ENCODE data around the gene ATG9B.
"Not testable (repeated sequence)": the region's sequence is repeated elsewhere in the genome, so short reads cannot be mapped to it uniquely, and the experiment has no call there.

The ATG9B gene

DNA sequence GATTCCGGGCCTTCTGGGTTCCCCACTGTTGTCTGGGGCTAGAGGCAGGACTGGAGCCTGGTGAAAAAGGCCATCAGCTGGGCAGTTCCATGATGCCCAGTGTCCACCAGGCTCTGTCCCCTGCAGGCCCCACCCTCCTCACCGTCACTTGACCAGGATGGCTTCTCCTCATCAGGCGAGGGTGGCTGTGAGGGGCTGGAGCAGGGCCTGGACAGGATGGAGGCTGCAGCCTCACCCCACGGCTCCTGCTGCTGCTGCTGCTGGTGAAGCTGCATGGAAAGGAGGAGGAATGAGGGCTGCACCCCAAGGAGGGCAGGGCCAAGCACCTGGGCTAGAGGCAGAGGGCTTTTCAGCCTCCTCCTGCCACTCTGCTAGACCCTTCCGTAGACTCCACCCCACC lies 8.3 kb downstream of the ATG9B start:
- no peak for ATAC-seq

DNA sequence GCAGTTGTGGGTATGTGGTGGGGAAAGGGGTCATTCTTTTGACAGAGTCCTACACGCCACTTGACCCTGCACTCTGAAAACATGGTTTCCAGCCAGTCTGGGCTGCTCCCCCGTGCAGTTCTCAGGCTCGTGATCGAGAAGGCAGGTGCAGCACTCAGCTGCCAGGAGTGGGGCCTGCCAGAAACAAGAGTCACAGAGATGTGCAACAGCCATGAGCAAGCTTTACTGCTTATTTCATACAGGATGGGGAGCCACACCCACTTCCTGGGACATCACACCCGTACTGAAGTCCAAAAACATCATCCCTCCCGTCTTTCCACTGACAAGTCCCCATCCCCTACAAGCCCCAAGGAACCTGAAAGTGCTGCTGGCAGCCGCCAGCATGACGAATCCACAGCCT lies 9.3 kb downstream of the ATG9B start:
- peak in 1 of 2 donors; percentile 12 for ATAC-seq

DNA sequence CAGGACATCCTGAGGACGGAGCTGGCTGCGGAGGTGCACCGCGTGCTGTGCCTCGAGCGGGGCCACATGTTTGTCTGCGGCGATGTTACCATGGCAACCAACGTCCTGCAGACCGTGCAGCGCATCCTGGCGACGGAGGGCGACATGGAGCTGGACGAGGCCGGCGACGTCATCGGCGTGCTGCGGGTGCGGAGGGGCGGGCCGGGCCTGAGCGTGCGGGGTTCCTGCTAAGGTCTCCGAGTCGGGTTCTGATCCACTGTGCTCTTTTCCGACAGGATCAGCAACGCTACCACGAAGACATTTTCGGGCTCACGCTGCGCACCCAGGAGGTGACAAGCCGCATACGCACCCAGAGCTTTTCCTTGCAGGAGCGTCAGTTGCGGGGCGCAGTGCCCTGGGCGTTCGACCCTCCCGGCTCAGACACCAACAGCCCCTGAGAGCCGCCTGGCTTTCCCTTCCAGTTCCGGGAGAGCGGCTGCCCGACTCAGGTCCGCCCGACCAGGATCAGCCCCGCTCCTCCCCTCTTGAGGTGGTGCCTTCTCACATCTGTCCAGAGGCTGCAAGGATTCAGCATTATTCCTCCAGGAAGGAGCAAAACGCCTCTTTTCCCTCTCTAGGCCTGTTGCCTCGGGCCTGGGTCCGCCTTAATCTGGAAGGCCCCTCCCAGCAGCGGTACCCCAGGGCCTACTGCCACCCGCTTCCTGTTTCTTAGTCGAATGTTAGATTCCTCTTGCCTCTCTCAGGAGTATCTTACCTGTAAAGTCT lies 10.4 kb downstream of the ATG9B start:
- ATAC-seq = peak; percentile 50 to 54

DNA sequence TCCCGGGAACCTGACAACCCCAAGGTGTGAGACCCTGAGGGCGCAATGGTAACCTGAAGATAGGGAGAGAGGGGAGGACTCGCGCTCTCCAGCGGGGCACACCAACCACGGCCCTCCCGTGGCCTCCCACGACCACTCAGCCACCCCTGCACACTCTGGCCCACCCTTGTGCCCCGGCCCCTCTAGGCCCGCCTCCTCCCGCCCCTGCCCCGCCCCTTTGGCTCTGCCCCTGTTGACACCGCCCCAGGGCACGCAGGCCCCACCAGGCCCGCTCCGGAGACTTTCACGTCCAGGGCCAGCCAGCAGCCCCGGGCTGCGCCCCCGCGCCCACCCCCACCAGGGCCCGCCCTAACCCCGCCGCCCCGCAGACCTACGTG lies 10.9 kb downstream of the ATG9B start:
- ATAC-seq = peak; percentile 1 to 4

DNA sequence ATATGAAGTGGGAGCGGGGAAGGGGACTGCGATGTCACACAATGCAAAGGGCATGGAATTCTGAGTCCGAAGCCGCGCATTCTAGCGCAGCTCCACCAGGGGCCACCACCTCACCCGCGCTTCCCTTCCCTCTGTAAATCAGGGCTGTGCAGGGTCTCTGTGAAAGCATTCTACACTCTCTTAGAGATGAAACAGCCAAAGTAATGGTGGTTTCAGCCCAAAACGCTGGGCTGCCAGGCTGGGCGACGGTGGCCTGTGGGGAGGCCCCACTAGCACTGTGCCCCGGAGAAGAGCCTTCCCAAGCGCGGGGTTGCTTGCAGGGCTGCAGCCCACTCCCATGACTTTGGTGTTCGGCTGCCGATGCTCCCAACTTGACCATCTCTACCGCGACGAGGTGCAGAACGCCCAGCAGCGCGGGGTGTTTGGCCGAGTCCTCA lies 11.4 kb downstream of the ATG9B start:
- no peak for ATAC-seq

DNA sequence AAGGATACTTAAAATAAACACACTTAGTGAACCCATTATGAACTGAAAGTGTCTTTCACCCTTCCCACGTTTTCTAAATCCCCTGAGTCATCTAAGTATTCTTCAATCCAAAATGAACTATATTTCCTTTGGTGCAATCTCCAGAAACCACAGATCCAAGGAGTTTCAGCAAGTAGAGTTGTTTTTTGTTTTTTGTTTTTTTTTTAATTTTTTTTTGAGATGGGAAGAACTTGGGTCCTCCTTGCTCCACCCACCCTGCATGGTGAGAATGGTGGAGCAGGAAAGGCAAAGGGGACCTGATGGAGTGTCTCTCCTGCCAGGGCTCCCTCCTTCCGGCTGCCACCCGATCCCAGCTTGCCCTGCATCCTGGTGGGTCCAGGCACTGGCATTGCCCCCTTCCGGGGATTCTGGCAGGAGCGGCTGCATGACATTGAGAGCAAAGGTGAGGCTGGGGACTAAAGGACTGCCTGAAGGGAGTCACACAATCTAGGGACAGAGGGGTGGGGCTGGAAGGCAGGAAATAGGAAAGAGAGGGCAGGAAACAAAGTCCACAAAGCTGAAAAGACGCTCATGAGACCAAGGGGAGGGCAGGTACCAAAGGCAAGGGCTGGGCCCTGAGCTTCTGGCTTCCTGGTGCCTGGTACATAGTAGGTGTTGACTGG lies 12.1 kb downstream of the ATG9B start:
- ATAC-seq = no peak

DNA sequence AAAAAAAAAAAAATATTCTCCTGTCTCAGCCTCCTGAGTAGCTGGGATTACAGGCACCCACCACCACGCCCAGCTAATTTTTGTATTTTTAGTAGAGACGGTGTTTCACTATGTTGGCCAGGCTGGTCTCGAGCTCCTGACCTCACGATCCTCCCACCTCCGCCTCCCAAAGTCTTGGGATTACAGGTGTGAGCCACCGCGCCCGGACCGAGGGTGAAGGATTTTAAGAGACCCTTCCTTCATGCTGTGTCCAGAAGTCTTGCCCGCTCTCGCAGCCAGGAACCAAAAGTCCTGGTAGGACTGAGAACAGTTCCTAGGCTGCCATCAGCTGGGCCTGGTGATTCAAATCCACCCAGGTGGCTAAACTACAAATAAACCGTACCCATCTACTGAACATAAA lies 12.7 kb downstream of the ATG9B start:
- ATAC-seq = not testable (repeated sequence)

DNA sequence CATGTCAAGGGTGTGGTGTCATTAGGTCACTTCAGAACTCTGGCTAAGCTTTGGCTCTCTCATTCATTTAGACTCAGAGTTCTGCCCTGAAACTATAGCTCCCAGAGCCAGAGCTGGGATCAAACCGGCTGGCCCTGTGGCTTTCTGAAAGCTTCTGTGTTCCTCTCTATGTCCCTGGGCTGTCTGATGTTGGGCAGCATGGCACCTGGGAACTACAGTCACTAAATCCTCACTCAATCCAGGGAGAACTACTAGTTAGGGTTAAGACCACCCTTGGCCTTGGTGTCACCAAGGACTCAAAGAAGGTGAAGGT lies 13.2 kb downstream of the ATG9B start:
- no peak for ATAC-seq

DNA sequence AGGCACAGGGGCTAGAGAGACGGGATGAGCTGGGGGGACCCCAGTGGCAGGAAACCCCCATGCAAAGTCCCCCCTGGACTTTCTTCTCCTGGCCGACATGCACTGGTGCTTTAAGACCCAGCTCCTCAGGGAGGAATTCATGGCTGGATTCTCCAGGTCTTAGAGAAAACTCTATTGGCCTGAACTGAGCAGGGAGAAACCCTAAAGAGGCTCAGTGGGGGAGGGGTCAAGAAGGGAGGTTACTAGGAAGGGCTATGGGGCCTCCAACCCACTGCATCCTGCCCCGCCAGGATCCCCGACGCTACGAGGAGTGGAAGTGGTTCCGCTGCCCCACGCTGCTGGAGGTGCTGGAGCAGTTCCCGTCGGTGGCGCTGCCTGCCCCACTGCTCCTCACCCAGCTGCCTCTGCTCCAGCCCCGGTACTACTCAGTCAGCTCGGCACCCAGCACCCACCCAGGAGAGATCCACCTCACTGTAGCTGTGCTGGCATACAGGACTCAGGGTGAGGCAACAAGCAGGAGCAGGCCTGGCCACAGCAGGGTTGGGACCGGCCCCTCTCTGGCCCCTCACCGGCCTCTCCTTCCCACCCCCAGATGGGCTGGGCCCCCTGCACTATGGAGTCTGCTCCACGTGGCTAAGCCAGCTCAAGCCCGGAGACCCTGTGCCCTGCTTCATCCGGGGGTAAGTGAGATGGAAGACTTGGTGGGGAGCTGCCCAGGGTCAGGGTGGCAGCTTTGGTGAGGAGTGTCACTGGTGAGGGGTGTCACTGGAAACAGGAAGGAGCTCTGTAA lies 13.8 kb downstream of the ATG9B start:
- peak in 1 of 2 donors; percentile 11 for ATAC-seq

DNA sequence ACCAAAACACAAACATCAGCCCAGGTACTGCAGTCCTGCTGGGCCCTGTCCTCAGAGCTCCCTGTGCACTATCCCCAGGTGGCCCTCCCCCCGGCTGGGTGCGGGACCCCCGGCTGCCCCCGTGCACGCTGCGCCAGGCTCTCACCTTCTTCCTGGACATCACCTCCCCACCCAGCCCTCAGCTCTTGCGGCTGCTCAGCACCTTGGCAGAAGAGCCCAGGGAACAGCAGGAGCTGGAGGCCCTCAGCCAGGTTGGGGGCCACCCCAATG lies 14.3 kb downstream of the ATG9B start:
- ATAC-seq = no peak

DNA sequence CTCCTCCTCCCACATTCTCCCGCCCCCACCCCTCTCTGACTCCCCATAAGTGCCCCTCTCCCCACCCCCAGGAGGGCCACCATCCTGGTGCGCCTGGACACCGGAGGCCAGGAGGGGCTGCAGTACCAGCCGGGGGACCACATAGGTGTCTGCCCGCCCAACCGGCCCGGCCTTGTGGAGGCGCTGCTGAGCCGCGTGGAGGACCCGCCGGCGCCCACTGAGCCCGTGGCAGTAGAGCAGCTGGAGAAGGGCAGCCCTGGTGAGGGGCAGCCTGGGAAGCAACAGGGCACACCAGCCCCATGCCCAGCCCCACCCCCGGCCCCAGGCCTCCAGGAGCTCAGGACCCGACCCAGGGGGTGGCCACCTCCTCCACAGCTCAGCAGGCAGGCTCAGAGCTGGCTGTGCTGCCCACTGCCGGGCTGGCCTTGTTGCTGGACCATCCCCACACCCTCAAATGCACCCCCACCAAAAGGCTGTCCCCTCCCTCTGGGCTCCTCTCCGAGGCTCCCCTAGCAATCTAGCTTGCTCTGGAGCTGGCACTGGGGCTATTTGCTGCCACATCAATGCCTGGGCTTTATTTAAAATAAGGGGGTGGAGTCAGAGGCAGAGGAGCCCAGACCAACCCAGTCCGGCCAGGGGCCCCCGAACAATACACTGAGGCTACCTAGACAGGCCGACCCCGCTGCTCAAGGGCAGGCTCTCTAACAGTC lies 14.8 kb downstream of the ATG9B start:
- ATAC-seq = no peak

DNA sequence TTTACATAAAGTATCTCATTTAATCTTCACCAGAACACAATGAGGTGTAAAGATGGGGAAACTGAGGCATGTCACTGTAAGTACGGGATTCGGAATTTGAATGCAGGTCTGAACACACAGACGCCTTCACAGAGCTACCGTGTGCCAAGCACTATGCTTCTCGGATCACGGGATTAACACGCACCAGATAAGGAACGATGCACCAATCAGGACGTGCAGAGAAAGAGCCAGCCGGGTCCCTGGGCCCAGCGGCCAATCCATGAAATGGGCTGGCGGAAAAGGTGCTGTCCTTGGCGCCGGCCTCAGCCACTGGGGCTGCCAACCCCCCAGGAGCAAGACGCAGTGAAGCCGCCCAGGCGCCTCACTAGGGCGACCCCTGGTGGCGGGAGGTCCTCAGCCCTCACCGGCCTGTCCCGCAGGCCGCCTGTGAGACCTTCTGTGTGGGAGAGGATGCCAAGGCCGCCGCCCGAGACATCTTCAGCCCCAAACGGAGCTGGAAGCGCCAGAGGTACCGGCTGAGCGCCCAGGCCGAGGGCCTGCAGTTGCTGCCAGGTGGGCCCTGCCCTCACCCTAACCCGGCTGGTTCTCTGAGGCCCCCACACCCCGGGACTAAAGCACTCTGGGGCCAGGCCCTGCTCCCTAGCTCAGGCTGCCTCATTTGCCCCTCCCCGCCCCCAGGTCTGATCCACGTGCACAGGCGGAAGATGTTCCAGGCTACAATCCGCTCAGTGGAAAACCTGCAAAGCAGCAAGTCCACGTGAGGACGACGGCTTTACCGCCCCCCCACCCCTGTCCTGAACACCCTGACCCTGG lies 15.6 kb downstream of the ATG9B start:
- peak; percentile 80 to 82 for ATAC-seq

DNA sequence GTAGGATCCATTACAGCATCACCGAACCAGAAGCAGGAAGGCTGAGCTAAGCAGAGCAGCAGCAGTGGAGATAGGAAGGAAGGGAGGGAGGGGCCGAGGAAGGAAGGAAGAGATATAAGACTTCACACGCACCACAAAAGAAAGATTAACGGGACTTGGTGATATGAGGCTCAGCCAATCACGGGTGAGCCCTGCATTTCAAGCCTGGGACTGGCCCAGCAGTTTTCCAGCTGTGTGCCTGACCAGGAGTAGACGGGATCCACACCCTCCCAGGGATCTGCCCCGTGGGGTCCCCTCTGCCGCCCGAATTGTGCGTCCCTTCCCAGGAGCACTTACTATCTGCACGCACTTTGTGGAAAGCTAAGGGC lies 16.2 kb downstream of the ATG9B start:
- ATAC-seq = no peak

DNA sequence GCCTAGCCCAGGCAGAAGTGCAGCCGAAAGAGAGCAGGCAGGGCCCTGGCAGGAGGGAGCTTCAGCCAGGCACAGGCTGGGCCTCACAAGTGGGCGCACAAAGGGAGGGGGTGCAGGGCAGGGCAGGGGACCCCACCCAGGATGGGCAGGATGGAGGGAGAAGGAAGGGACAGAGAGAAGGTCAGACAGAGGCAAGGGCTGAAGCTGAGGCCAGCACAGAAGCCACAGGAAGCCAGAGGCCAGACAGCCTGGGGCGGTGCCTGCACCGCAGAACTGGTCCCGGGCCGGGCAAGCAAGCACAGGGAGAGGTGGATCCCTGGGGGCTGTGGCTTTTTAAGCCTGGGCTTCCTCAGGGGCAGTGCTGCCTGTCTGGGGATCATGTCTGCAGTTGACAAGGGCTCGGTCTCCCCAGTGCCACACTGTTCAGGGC lies 16.8 kb downstream of the ATG9B start:
- ATAC-seq = no peak

DNA sequence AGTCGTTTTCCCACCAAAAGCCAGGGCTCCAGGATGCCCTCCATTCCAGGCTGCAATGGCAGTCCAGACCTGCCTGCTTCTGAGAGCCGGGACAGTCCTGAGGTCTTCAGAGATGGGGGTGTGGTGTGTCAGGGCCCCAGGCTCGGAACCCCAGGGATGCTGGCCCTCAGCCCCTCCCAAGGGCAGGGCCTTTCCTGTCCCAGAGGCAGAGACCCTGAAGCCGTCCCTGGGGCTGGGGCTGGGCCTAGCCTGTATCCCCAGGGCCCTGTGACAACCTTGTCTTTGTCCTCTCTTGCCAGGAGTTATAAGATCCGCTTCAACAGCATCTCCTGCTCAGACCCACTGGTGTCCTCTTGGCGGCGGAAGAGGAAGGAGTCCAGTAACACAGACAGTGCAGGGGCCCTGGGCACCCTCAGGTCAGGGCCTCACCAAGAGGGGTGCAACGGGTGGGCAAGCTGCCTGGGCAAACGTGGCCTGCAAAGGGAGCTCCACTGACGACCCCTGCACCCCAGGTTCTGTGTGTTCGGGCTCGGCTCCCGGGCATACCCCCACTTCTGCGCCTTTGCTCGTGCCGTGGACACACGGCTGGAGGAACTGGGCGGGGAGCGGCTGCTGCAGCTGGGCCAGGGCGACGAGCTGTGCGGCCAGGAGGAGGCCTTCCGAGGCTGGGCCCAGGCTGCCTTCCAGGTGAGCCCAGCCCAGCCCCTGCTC lies 17.5 kb downstream of the ATG9B start:
- no peak for ATAC-seq

DNA sequence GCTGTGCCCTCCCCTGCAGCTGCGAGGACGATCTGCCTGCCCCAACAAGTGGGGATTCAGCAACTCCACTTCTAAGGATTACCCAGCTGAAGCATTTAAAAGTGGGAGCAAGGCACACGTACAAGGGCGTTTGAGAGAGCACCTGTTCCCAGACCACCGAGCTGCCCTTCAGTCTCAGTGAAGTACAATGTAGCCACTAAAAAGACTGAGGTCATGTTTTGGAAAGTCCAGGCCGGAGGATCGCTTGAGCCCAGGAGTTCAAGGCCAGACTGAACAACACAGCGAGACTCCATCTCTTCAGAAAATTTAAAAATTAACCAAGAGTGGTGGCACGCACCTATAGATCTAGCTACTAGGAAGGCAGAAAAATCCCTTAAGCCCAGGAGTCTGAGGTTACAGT lies 18.7 kb downstream of the ATG9B start:
- ATAC-seq = no peak

DNA sequence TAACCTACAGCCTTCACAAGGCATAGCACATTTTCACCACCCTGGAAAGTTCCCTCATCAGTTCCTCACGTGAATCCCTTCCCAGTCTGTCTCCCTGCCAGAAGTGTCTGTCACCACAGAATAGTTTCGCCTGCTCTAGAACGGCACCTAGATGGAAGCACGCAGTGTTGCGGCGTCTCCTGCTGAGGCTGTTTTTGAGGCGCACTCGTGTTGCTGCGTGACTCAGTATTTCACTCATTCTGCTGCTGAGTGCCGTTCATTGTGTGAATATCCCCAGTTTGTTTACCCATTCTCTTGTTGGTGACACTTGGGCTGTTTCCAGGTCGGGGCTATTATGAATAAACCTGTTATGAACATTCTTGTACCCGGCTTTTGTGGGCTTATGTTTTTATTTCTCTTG lies 20.7 kb downstream of the ATG9B start:
- no peak for ATAC-seq

DNA sequence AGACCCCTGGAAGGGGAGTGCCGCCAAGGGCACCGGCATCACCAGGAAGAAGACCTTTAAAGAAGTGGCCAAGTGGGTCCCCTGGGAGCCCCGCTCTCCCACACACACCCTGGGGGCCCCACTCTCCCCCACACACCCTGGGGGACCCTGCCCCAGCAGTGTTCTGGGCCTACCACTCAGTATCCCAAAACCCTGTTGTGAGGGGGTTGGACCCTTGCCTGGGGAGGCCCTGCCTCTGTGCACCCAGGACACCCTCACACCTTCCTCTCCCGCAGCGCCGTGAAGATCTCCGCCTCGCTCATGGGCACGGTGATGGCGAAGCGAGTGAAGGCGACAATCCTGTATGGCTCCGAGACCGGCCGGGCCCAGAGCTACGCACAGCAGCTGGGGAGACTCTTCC lies 22.7 kb downstream of the ATG9B start:
- no peak for ATAC-seq

DNA sequence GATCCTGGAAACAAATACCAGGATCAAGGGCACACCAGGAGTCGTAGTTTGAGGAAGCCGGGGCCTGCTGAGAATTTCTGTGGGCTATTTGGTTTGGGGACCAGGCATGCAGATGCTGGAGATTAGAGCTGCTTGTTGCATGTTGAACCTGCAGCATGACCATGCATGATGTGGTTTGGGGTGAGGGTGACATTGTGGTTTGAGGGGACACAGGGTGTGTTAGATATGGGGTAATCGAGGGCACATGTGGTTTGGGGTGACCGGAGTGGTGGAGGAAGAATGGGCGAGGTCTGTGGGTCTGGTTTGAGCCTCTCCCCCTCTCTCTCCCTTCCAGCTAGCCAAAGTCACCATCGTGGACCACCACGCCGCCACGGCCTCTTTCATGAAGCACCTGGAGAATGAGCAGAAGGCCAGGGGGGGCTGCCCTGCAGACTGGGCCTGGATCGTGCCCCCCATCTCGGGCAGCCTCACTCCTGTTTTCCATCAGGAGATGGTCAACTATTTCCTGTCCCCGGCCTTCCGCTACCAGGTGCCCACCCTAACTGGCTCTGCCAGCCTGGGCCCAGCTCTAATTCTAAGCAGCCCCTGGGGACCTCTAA lies 23.3 kb downstream of the ATG9B start:
- ATAC-seq = no peak

DNA sequence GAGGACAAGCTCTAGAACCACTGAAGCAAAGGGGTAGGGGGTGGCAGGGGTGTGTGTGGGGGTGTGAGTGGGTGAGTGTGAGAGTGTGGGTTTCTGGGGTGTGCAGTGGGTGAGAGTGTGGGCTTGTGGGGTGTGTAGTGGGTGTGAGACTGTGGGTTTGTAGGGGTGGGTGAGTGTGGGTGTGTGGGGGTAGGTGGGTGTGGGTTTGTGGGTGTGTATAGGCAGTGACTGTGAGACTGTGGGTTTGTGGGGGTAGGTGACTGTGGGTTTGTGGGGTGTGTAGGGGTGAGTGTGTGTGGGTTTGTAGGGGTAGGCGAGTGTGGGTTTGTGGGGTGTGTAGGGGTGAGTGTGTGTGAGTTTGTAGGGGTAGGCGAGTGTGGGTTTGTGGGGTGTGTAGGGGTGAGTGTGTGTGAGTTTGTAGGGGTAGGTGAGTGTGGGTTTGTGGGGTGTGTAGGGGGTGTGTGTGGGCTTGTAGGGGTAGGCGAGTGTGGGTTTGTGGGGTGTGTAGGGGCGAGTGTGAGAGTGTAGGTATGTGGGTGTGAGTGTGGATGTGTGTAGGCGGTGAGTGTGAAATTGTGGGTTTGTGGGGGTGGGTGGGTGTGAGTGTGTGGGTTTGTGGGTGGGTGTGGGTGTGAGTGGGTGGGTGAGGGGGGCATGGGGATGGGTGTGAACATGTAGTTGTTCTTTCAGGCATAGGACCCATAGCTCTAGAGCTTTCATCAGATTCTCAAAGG lies 24.6 kb downstream of the ATG9B start:
- no peak for ATAC-seq

DNA sequence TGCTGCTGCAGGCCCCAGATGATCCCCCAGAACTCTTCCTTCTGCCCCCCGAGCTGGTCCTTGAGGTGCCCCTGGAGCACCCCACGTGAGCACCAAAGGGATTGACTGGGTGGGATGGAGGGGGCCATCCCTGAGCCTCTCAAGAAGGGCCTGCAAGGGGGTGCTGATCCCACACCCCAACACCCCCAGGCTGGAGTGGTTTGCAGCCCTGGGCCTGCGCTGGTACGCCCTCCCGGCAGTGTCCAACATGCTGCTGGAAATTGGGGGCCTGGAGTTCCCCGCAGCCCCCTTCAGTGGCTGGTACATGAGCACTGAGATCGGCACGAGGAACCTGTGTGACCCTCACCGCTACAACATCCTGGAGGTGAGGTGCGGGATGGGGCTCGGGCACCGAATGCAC lies 25.3 kb downstream of the ATG9B start:
- no peak for ATAC-seq

Measured in activated CD4-positive, CD25-positive, alpha-beta regulatory T cell treated with anti-CD3 and anti-CD28 coated beads, Interleukin-2, amount 50 U/mL, for 24 hours (primary cell).